ENCODE results near the gene NTF3.

DNA sequence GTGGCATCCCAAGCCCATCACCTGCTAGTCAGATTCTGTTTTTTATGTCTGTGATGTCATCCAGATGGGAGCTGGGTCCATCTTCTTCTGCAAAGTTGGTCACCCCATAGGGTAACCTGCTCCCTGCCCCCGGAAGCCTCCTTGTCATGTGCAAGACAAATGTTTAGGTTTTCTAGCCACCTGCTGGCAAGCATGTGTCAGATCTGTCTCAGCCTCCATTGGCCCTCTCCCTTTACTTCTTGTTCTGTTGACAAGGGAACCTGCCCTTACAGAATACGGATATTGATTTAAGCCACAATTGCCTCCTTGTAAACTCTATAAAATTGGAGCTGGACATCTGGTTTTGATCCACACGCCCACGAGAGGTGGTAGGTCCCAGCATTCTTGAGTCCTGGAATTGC, 7.5 kb downstream of the NTF3 start:
- no peak for TF ChIP-seq ZC3H4 (CRISPR knock-in tag; IDR thresholded peaks at IDR 0.05; ENCODE audit: borderline replicate concordance)
- TF ChIP-seq, protein P1, sequence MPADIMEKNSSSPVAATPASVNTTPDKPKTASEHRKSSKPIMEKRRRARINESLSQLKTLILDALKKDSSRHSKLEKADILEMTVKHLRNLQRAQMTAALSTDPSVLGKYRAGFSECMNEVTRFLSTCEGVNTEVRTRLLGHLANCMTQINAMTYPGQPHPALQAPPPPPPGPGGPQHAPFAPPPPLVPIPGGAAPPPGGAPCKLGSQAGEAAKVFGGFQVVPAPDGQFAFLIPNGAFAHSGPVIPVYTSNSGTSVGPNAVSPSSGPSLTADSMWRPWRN (IDR thresholded peaks at IDR 0.05; ENCODE audit: low read depth) = no peak

Data from K562 (cell line).